NCI-H748 treated with DMSO at 0.1 percent for 48 hours (cell line): Measurements from ENCODE around the gene CDH22.
A peak's percentile ranks its signal among the peaks of the same experiment; 100 is the strongest.

Source experiments
- DNase-seq: peaks from one replicate; lab custom pipeline; 2025; lab: John Stamatoyannopoulos, UW

Gene CDH22

DNA sequence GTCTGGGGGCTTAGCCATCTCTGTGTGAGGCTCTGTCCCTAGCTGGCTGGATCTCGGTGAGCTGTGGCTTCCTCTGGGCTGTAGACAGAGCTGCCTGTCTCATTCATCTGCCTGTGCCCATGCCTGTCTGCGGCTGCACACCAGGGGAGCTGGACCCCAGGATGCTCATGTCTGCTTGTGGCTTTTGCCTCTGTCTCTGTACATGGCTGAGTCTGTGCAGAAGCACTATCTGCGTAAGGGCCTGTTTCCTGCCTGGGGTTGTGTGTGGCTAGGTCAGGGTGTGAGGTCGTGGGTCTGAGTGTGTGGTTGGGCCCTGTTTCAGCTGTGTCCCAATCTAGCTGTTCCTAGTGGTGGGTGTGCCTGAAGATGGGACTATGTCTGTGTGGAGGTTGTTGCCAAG, 68.2 kb downstream of the CDH22 start:
- no peak for DNase-seq

DNA sequence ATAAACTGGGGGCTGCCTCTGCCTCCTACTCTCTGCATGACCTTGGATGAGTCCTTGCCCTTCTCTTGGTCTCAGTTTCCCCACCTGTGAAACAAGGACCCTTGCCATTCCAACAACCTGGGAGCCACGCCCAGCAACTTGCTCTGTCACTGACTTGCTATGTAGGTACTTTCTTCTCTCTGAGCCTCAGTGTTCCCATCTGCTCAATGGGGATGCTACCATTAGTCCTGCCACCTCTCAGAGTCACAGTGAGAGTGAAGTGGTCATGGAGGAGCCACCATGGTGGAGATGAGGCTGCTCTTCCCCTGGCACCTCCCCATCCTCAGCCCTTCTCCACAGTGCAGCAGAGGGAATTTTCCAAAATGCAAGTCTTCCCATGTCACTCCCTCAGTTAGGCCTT, 70.6 kb downstream of the CDH22 start:
- no peak for DNase-seq

DNA sequence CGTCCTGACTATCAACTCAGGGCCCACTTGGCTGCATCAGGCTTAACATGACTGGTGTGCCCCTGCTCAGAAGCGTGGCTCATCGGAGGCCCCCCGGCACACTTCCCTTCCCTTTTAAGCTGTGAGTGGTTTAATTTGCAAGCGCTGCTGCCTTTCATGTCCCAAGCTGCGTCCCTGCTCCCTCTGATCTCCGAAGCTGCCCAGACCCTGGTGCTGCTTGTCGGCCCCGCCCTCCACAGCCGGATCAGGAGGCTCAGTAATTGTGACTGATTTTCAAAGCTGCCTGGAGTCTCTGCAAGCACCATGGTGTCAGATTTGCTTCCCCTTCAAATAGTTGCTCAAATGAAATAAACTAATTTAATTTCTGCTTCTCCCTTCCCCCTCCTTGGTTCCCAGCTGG, 71.1 kb downstream of the CDH22 start:
- no peak for DNase-seq

DNA sequence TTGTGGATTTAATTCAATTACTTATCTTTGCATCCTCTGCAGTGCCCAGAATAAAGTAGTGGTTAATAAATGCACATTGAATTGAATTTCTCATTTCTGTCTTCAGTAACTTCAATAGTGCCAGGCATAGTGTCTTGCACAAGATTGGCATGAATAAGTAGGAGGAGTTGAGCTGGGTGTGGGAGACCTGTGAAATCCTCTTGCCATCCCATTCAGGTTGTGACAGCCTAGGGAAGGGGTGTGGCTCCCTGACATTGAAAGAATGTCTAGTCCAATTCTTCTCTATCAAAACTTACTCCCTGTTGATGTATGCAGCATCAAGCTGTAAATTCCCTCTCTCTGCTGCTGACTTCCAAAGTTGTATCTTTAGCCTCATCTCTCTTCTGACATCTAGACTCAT, 73.2 kb downstream of the CDH22 start:
- DNase-seq: no peak

DNA sequence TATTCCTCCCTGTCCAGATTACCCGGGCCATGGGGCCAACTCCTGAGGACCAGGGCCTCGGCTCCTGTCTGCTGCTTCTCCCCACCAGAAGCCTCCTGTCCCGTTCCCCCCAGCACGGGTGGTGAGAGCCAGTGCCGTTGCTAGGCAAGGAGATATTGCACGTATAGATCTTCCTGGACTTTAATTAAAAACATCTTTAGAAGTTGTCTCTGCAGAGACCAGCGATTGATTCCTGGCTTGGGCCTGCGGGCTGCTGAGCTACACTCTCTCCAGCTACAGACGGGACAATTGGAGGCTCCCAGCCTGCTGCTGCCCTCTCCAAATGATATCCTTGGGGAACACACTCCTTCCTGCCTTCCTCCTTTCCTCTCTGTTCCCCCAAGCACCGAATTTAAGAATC, 74.6 kb downstream of the CDH22 start:
- DNase-seq: no peak

DNA sequence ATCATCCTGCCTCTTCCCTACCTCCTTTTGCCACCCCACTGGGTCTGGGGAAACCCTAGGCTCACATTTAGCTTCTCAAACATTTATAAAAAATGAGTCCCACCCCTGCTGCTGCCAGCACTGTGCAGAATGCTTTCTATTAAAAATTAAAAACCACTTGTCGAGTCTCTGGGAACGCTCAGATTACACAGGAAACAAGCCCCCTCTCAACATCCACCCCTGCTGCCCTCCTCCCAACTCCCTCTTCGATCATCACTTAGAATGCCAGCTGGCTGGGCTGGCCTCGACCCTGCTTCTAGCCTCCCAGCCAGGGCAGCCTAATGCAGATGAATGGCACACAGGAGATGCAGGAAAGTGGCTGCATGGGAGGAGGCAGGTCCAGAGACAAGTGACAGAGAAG, 75.8 kb downstream of the CDH22 start:
- DNase-seq: no peak

DNA sequence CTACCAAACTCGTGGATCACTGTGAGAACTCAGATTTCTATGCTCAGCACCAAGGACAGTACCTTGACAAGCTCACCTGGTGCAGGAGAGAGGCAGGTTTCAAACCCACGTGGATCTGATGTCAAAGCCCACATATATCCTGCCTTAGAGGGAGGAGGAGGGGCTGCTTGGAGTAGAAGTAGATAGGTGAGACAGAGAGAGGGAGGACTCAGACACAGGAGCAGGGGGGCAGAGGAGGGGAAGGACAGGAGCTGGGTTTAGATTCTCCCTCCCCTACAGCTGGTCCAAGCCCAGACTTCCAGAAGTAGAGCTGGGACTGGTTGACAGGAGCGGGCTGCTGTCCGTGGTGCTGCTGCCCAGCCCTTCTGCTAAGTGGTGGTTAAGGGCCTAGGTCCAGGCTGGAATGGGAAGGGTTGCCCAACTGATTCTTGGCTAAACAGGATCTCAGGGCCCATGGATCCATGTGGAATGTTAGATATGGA, 77.5 kb downstream of the CDH22 start:
- DNase-seq: no peak

DNA sequence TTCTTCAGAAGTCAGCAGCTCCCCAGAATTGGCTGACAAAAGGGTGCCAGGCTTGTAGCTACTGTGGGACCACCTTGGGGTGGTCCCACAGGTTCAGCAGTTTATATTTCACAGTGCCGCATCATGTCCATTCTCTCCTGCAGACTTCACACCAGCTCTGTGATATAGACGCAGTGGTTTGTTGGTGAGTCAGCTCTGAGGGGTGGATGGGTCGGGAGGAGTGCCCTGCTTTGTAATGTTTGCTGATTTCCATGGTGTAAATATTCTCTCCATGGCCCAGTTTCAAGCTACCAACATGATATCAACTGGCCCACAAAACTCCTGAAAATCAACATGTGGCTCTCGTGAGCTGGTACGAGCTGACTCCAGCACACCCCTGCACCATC, 78.2 kb downstream of the CDH22 start:
- no peak for DNase-seq

DNA sequence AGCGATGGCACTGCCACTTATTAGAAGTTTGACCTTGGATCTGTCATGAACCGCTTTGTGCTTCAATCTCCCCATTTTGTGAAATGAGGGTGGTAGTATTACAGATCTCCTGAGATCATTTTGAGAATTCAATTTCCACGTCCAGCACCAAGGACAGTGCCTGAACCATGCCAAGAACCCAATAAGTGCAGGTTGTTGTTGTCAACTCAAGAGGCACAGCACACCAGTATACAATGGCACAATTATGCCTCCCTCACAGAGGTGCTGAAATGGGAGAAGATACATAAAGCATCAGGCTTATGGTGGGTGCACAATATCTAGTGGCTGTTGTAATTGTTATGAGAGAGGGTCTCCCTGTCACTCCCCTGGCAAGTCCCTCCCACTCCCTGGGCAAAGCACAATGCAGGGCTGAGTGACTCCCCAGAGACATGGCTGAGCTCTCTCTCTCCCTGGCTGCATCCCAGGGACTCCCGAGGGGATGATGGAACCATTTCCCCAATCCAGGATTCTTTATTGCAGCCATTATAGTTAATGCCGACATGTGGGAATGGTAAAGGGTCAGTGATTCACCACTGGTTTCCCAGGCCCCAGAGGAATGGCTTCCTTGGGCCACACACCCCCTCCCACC, 78.7 kb downstream of the CDH22 start:
- DNase-seq: no peak

DNA sequence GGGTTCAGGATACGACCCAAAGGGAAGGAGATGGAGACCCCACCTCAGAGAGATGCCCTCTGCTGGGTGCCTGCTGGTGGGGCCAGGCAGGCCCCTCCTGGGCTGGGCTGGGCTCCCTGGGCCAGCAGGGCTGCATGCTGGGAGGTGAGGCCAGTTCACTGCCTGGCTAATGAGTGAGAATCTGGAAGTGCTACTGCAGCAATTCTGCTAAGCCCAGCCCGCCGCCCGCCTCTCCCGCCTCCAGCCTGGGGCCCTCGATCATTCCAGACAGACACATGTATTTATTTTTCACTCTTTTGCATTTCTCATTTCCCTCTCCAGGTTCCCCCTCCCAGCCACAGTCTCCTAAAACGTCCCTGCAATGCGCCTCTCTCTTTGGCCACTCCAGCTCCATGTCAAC, 79.6 kb downstream of the CDH22 start:
- no peak for DNase-seq

DNA sequence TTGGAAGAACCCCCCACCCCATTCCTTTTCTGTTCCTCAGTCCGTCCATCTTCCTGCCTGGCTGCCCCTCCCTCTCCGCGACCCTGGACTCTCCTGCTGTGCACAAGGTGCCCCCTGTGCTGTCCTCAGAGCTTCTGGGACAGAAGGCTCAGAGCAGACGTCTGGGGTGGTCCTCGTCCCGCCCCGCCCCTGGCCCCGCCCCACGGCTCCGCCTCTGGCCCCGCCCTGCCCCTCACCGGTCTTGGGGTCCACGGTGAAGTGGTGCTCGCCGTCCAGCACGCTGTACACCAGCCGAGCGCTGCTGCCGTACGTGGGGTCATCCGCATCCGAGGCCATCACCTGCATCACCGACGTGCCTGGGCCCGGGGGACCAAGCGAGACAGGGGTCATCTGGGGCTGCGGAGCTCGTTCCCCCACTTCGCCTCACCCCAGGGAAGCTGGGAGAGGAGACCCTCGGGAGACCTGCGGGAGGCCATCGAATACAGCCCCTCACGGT, 81.0 kb downstream of the CDH22 start:
- DNase-seq: no peak

DNA sequence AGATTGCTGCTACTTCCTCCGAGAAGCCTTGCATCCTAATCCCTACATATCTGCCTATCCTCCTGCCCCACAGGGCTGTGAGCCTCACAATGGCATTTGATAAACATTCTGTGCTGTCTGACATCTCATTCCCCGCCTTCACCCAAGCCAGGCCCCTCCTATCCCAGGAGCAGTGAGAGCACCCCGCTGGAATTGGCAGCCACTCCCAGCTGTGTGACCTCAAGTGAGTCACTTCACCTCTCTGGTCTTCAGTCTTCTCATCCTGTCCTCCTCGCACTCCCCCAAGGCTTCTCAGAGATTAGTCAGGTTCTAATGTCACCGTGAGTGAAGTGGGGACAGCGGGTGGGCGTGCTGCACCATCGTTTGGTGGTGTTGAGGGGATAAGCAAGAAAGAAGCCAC, 81.7 kb downstream of the CDH22 start:
- DNase-seq: no peak

DNA sequence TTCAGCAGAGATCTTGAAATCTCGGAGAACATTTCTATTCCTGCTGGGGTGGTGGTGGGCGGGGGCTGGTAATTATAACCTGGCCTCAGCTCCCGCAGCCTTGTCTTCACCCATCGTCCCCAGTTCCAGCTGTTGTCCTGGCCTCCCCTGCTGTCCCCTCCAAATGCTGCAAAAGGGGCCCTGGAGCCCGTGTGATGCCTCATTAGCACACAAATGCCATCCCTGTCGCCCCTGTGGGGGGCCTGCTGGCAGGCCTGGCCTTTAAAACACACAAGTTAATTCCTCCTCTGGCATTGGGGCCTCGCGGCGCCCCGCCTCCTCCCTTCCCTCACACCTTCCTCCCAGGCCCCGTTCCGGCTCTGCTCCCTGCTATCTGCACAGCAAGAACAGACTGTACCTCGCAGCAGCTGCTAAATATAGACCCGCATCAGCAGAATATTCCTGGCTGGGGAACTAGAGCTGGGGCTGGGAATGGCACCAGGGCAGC, 85.7 kb downstream of the CDH22 start:
- DNase-seq: no peak

DNA sequence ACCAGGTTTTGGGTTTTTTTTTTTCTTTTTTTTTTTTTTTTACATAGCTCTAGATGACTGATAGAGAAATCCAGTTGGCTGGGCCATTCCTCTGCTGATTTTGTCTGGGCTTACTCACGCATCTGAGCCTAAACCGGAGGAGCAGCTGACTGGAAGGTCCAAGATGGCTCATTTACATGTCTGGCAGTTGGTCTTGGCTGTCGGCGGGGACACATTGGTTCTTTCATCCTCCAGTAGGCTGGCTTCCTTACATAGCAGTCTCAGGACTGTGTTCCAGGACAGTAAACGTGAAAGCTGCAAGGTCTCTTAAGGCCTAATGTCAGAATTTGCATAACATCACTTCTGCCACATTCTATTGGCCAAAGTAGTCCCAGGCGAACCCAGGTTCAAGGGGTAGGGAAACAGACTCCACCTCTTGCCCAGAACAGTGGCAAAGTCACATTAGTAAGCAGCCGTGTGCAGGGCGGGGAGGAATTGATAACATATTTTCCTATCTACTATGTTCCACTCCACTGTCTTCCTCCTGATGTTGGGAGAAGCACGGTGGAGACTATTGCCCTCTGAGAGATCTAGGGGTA, 87.0 kb downstream of the CDH22 start:
- no peak for DNase-seq

DNA sequence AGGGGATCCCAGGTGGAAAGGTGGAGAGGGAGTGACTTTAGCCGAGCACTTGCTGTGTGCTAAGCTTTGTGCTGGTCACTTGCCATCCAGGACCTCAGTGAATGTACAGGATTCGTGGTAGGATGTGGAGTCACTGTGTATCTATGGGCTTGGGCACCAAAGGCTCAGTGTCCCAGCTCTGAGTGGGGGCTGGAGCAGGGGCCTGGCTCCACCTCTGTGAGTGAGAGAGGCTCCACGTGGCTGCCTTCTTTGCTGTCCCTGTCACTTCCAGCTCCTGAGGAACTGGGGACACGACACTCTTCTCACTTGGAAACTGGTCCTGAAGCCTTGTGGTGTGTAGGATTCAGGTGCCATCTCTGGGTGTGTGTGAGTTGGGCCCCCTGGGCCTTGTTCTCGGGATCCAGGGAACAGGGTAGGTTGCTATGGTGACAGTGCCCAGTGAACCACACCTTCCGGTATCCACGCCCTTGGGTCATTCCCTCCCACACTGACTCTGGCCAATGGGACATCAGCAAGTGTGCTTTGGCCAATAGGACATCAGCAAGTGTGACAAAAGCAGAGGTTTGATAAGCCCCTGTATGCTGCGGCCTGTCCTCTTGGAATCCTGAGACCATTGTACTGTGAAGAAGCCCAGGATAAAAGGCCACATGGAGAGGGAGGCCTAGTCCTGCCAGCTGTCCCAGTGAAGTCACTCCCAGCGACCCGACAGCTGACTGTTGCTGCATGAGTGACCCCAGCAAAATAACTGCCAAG, 87.7 kb downstream of the CDH22 start:
- DNase-seq: peak; percentile 15

DNA sequence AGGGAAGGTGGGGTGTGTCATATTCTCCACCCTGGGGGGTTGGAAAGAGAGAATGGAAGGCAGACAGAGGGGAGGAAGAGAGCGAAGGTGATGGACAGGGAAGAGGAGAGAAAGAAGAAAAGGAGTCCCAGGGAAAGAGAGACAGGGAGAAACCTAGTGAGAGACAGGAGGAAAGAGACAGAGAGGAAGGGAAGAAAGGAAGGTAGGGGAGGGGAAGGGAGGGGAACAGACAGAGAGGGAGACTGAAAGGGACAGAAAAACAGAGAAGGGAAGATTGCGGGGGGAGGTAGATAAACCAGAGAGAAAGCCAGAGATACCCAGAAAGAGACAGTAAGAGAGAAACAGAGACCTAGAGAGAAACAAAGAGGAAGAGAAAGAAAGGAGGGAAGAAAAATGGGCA, 88.4 kb downstream of the CDH22 start:
- DNase-seq: no peak

DNA sequence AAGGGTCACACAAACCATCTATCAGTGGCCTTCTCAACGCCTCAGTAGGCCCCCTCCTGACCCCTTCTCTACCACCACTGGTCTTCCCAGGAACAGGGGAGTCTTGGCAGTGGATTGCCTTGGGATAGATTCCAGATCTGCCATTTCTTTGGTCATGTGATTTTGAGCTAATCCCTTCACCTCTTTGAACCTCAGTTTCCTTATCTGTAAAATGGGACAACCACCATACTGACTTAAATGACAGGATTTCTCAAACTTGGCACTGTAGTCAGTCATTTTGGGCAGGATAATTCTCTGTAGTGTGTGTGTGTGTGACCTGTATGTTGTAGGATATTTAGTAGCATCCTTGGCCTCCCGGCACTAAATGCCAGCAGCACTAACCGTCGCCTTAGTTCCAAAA, 89.1 kb downstream of the CDH22 start:
- no peak for DNase-seq

DNA sequence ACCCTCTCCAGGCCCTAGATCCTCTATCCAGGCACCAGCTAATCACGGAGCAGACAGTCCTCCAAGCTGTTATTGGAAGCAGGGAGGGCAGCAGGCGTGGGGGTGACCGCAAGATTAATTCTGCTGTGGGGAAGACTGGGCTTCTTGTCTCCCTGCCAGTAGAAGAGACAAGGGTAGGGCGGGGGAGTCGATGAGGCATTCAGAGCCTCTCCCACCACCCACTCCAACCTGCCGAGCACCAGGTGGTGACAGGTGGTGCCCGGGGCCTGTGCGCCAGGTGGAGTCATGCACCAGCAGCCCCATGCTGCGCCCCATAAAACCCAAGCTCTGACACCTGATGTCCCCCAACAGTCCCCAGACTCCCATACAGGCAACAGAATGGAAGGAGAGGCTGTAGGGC, 89.6 kb downstream of the CDH22 start:
- DNase-seq: no peak

DNA sequence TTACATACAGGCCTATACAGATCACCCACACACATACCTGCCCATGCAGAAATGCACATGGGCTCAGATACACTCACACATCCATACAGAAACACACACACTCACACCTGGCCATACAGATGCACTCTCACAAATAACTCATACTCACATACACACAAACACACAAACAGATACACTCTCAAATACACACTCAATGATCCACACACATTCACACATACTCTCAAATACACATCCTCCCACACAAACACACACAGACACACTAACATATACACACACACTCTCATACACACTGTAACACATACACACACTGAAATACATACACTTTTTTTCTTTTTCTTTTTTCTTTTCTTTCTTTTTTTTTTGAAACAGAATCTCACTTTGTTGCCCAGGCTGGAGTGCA, 90.7 kb downstream of the CDH22 start:
- no peak for DNase-seq

DNA sequence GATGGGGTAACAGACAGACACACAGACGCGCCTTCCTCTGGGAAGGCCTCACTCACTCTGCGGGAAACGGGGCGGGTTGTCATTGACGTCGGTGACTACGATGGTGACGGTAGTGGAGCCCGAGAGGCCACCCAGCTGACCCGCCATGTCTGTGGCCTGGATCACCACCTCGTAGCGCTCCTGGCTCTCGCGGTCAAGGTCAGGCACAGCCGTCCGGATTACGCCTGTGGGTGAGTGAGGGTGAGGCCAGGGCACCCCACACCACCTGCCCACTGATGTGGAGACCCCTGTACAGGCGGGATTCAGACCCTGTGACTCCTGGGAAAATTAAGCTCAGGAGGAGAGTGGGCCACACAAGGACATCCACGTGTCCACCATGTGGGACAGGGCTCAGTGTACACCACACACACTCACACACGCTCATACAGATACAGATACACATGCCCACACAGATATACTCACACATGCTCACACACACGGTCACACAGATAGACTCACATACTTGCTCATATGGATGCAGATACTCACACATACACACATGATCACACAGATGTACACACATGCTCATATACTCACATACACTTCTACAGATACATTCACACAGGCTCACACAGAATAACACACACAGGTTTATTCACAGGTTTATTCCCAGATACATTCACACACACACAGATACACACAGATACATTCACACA, 91.4 kb downstream of the CDH22 start:
- DNase-seq: no peak

DNA sequence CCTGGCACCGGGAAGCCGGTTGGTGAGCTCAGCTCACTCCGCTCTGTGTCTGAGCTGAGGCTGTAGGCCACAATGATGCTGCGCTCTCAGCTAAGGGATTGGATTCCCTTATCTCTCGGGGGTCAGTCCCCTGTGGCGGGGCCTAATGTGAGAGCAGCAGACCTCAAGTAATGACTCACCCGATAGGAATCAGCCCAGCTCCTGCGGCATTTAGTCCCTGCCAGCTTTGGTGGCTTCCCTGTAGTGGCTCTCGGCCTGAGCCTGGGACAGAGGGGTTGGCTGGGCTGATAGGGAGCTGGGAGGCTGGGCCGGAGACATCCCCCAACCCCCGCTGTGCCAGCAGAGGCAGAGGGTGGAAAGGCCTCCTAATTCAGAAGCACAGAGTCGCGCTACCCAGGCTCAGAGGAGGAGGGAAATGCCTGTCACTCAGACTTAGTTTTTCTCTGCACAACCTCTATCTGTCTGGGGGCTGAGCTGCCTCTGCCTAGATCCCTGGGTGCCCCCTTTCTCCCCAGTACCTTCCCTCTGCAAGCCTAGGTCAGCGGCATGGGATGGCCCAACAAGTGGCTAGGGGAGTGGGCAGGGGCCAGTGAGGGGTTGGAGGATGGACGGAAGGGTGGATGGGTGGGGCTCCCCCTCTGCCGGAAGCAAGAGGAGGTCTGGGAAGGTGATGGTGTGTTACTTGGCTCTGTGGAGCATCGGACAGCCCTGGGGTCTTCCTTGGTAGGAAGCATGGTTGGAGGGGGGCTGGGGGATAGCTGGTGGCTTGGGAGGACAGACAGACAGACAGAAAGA, 92.2 kb downstream of the CDH22 start:
- no peak for DNase-seq
